ENCODE measurements around the gene SET. TPM values are rescaled to one million over a fixed set of nuclear protein-coding genes. Genes with fewer than 3 reads are reported as not detected.

SET gene
- total RNA-seq, 2 experiments from 2014 or later, result 598 to 701 TPM

DNA sequence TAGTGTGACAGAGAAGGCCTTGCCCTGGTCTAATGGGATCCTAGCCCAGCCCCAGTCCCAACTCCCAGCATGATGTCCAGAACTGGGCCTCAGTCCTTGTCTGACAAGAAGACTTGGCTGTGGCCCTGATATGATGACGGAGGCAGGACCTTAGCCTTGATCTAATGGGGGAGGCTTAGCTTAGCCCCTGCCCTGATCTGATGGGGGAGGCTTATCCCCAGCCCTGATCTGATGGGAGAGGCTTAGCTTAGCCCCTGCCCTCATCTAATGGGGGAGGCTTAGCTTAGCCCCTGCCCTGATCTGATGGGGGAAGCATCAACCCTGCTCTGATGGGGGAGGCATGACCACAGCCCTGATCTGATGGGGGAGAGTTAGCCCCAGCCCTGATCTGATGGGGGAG lies 17.0 kb downstream of the SET start:
- H3K36me3 ChIP-seq (ENCODE audit: insufficient read depth, low read length), result no peaks in the 10 kb centered on the region
- CTCF ChIA-PET (ENCODE audit: unreplicated experiment), result no interaction called here
- H3K27ac ChIP-seq (ENCODE audit: low read depth, low read length, poor library complexity, severe bottlenecking), result no peak overlapping the region
- no peaks in the 10 kb centered on the region for H4K20me1 ChIP-seq (ENCODE audit: insufficient read depth, low read length)
- H3K4me3 ChIP-seq (ENCODE audit: low read depth, low read length, poor library complexity, severe bottlenecking), result no peak overlapping the region
- intact Hi-C loops (cut with micrococcal nuclease; ENCODE audit: unreplicated experiment), result no loop called here
- H3K4me1 ChIP-seq (ENCODE audit: insufficient read depth, low read length, poor library complexity, severe bottlenecking), result peaks cover 17% of the 10 kb centered on the region
- TF ChIP-seq, protein P1, sequence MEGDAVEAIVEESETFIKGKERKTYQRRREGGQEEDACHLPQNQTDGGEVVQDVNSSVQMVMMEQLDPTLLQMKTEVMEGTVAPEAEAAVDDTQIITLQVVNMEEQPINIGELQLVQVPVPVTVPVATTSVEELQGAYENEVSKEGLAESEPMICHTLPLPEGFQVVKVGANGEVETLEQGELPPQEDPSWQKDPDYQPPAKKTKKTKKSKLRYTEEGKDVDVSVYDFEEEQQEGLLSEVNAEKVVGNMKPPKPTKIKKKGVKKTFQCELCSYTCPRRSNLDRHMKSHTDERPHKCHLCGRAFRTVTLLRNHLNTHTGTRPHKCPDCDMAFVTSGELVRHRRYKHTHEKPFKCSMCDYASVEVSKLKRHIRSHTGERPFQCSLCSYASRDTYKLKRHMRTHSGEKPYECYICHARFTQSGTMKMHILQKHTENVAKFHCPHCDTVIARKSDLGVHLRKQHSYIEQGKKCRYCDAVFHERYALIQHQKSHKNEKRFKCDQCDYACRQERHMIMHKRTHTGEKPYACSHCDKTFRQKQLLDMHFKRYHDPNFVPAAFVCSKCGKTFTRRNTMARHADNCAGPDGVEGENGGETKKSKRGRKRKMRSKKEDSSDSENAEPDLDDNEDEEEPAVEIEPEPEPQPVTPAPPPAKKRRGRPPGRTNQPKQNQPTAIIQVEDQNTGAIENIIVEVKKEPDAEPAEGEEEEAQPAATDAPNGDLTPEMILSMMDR (conservative IDR thresholded peaks at IDR 0.05; ENCODE audit: low read length), result no peak
- TF ChIP-seq EZH2phosphoT487 (IDR thresholded peaks at IDR 0.05; ENCODE audit: borderline replicate concordance, low read depth, low read length), result no peak
- DNase-seq (ENCODE audit: low spot score), result no peak
- H3K4me2 ChIP-seq (ENCODE audit: low read length), result no peak overlapping the region
- POLR2A ChIA-PET, result interaction anchor here (0.5 to 0.7 kb wide), 3 partner anchors 8 to 218 kb away, joined by 3 to 7 read pairs (median 3); no protein-coding TSS in a partner anchor
- H3K79me2 ChIP-seq (ENCODE audit: insufficient read depth, low read depth, low read length), result no peaks in the 10 kb centered on the region
- no peak overlapping the region for H2AFZ ChIP-seq (ENCODE audit: low read length)
- no peaks in the 10 kb centered on the region for H3K9me3 ChIP-seq (ENCODE audit: low read length)
- H3K9me2 ChIP-seq (ENCODE audit: insufficient read depth, low read length), result no peaks in the 10 kb centered on the region
- BruUV-seq (replicated peaks), result no TSS peak

DNA sequence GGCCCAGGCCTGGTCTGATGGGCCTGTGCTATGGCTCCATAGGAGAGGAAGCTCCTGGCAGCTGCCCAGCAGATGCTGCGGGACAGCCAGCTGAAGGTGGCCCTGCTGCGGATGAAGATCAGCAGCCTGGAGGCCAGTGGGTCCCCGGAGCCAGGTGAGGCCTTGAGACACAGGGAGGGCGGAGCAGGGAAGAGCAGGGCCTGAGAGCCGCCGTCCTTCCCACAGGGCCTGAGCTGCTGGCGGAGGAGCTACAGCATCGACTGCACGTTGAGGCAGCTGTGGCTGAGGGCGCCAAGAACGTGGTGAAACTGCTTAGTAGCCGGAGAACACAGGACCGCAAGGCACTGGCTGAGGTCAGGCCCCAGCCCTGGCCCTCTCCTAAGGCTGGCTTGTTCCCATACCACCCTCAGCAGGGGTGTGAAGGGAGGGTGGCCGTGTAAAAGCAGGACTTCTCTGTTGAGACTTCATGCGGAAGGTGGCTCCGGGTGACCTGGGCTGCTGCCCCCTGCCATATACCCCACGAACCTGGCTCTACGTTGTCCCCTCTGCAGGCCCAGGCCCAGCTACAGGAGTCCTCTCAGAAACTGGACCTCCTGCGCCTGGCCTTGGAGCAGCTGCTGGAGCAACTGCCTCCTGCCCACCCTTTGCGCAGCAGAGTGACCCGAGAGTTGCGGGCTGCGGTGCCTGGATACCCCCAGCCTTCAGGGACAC lies 17.8 kb downstream of the SET start:
- Histone ChIP-seq H3K4me1 (ENCODE audit: insufficient read depth, low read length, poor library complexity, severe bottlenecking) (peaks cover 13% of the 10 kb centered on the region), H2AFZ (ENCODE audit: low read length) (no peak overlapping the region), H3K79me2 (ENCODE audit: insufficient read depth, low read depth, low read length) (no peaks in the 10 kb centered on the region), H3K27ac (ENCODE audit: low read depth, low read length, poor library complexity, severe bottlenecking) (no peak overlapping the region), H3K36me3 (ENCODE audit: insufficient read depth, low read length) (no peaks in the 10 kb centered on the region), H3K4me2 (ENCODE audit: low read length) (no peak overlapping the region), H4K20me1 (ENCODE audit: insufficient read depth, low read length) (no peaks in the 10 kb centered on the region), H3K4me3 (ENCODE audit: low read depth, low read length, poor library complexity, severe bottlenecking) (no peak overlapping the region), H3K9me3 (ENCODE audit: low read length) (no peaks in the 10 kb centered on the region), H3K9me2 (ENCODE audit: insufficient read depth, low read length) (no peaks in the 10 kb centered on the region)
- intact Hi-C loops (cut with micrococcal nuclease; ENCODE audit: unreplicated experiment), result no loop called here
- ChIA-PET CTCF (ENCODE audit: unreplicated experiment) (no interaction called here), POLR2A (interaction anchor here (0.5 to 0.6 kb wide), 2 partner anchors 9 to 42 kb away, joined by 3 to 4 read pairs; no protein-coding TSS in a partner anchor)
- no TSS peak for BruUV-seq (replicated peaks)
- no peak for DNase-seq (ENCODE audit: low spot score)
- TF ChIP-seq EZH2phosphoT487 (IDR thresholded peaks at IDR 0.05; ENCODE audit: borderline replicate concordance, low read depth, low read length), result no peak
- TF ChIP-seq, protein P1 (conservative IDR thresholded peaks at IDR 0.05; ENCODE audit: low read length), result no peak

DNA sequence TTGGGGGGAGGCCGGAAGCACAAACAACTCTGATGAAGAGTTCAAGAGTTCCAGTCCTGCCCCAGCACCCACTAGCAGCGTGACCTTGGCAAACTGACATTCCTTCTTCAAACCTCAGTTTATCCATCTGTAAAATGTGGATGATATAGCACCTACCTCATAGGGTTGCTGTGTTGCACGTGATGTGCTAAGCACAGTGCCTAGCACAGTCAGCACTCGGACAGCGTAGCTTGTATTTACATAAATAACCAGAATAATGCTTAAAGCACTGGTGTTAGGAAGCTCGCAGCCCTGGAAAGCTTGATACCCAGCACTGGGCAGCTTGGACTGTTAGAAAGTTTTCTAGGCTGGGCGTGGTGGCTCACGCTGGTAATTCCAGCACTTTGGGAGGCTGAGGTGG lies 18.4 kb downstream of the SET start:
- Histone ChIP-seq H3K4me1 (ENCODE audit: insufficient read depth, low read length, poor library complexity, severe bottlenecking) (peaks cover 7% of the 10 kb centered on the region), H3K9me3 (ENCODE audit: low read length) (no peaks in the 10 kb centered on the region), H2AFZ (ENCODE audit: low read length) (no peak overlapping the region), H3K36me3 (ENCODE audit: insufficient read depth, low read length) (no peaks in the 10 kb centered on the region), H3K4me2 (ENCODE audit: low read length) (no peak overlapping the region), H3K79me2 (ENCODE audit: insufficient read depth, low read depth, low read length) (no peaks in the 10 kb centered on the region), H3K27ac (ENCODE audit: low read depth, low read length, poor library complexity, severe bottlenecking) (no peak overlapping the region), H3K9me2 (ENCODE audit: insufficient read depth, low read length) (no peaks in the 10 kb centered on the region), H3K4me3 (ENCODE audit: low read depth, low read length, poor library complexity, severe bottlenecking) (no peak overlapping the region), H4K20me1 (ENCODE audit: insufficient read depth, low read length) (no peaks in the 10 kb centered on the region)
- TF ChIP-seq, protein P1 (conservative IDR thresholded peaks at IDR 0.05; ENCODE audit: low read length), result no peak
- no peak for TF ChIP-seq EZH2phosphoT487 (IDR thresholded peaks at IDR 0.05; ENCODE audit: borderline replicate concordance, low read depth, low read length)
- ChIA-PET CTCF (ENCODE audit: unreplicated experiment) (no interaction called here), POLR2A (no interaction called here)
- DNase-seq (ENCODE audit: low spot score), result no peak
- intact Hi-C loops (cut with micrococcal nuclease; ENCODE audit: unreplicated experiment), result no loop called here
- no TSS peak for BruUV-seq (replicated peaks)

All from OCI-LY7 (cell line).